Measurements from ENCODE around the gene TXNDC16.

- TF ChIP-seq HMGXB4 (CRISPR knock-in tag; IDR thresholded peaks at IDR 0.05) (no peak), USF2 (CRISPR knock-in tag; IDR thresholded peaks at IDR 0.05) (no peak), TEAD1 (CRISPR knock-in tag; IDR thresholded peaks at IDR 0.05) (no peak), CTCF (IDR thresholded peaks at IDR 0.05) (no peak)
These were observed 105.1 kb downstream of the TXNDC16 start for GRCh38 chr14:52447236-52447635.
